HG03039 (cell line): ENCODE measurements around the gene TIAM1.

Source experiments
- ATAC-seq: cut with Tn5 transposase; IDR thresholded peaks from one replicate; pipeline ENCODE4 v1.9.1; 2021; ENCODE audit warnings: mild to moderate bottlenecking, moderate library complexity; ENCODE audit not compliant: unreplicated experiment

Gene TIAM1

DNA sequence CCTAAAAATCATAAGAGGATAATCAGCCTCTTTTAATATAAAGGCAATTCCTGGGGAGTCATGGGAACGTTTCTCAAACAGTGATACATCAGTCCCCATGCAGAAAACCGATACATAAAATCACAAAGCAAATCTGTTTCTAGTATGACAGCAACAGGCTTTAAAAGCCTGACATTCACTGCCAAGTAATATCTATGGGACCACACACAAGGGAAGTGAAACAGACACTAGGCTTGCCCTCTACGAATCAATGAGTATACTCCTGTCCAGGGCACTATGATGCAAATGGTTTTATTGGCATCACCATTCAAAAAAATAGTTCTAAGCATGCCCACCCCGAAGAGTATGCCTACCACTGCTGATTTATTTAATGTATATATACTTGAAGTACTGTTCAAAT, 54.4 kb downstream of the TIAM1 start:
- ATAC-seq: no peak

GRCh38 chr21:31288191-31288590, 55.9 kb downstream of the TIAM1 start:
- no peak for ATAC-seq

DNA sequence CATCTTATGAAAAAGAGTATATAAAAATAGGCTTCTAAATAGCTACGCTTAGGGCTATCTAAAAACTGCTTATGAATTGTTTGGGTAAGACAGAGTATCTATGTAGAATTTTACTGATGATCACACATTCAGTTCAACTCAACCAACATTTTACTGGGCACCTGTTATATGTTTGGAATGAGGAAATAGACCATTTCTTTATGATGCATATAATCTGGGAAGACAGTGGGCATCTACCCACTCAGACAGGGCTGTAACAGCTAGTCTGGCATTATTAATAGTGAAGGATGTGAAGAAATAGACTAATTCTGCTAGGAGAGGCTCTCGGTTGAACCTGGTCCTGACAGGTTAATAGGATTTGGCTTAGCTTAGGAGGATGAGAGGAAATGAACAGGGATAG, 56.9 kb downstream of the TIAM1 start:
- no peak for ATAC-seq

- ATAC-seq: no peak
Measured at GRCh38 chr21:31286621-31287020, 57.4 kb downstream of the TIAM1 start.

DNA sequence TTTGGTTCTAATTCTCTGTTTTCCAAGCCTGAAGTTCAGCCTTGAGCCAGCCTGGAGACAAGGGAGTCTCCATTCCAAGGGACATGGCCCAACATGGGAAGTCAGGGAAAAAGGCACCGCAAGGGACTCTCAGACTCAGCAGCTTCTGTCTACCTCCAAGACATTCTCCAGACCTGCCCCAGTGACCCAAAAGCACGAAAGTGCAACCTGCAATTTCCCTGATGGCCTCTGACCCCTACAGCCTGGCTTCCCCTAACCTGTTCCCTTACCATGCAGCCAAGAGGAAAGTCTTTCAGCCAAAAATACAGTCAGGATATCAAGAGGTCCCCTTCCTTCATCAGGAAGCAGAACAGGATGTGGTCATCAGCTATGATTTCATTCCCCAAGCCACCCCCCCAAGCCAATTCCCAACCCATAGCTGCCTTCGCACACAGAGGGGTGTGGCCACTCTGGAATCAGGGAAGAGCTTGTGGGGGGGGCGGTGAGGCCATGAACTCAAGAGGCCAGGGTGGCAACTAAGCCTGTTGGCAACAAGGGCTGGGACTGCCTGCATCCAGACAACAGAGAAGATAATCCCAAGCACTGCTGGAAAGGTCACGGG, 59.2 kb downstream of the TIAM1 start:
- ATAC-seq: no peak

DNA sequence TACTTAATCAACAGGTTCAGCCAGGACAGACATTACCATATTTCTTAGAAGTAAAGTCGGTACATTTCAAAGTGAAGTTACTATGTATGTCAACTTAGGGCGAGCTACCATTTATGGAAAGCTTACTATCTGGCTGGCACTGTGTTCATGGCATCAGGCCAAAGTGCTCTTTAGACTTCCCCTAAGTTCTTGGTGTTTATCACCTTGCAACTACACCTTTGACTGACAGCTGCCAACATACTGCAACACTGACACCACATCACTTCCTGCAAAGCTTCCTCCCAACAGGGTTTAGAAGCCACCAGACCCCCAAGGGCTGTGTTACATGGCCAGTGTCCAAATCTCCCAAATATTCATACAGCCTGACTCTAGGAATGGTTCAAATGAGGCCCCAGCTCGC, 61.0 kb downstream of the TIAM1 start:
- ATAC-seq: no peak

- no peak for ATAC-seq
Measured at GRCh38 chr21:31282095-31282709, 61.9 kb downstream of the TIAM1 start.

DNA sequence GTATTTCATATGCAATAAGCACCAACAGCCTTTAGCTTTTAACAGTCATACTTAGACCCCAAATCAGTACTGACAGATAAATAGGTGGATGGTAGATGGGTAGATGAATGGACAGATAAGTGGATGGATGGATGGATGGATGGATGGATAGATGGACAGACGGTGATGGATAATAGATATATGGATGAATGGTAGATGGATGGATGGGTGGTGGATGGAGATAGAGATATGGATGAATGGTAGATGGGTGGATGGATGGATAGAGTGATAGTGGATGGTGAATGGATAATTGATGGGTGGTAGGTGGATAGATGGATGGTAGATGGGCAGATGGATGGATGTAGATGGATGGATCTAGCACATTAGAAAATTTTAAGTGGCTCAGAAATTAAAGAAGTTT, 62.5 kb downstream of the TIAM1 start:
- ATAC-seq: no peak

DNA sequence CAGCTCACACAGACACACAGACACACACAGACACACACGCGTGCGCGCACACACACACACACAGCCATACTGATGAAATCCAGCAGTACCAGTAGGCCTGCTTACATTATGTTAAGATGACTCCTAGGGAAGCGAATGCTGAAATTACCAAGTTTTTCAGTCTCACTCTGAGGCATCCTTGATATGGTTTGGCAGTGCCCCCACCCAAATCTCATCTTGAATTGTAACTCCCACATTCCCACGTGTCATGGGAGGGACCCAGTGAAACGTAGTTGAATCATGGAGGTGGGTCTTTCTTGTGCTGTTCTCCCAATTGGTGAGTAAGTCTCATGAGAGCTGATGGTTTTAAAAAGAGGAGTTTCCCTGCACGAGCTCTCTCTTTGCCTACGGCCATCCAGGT, 64.1 kb downstream of the TIAM1 start:
- no peak for ATAC-seq

GRCh38 chr21:31279214-31279613, 64.8 kb downstream of the TIAM1 start:
- ATAC-seq: no peak

GRCh38 chr21:31278511-31279130, 65.4 kb downstream of the TIAM1 start:
- ATAC-seq: no peak

DNA sequence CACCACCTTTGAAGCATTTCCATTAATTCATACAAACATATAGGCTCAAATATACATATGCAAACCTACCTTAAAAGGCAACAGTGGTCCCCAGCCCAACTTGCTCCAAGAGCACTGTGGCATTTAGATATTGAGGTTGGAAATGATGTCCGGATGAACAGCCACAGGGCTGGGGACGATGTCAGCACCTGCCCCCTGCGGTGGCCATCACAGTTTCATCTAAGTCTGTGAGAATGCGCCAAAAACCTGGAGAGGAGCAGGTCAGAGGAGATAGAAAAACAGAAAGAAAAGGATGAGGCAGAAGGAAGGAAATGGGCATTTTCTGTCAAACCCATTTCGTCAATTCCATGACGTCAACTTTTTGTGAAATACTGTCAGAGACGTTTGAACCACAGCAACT, 67.4 kb downstream of the TIAM1 start:
- no peak for ATAC-seq

DNA sequence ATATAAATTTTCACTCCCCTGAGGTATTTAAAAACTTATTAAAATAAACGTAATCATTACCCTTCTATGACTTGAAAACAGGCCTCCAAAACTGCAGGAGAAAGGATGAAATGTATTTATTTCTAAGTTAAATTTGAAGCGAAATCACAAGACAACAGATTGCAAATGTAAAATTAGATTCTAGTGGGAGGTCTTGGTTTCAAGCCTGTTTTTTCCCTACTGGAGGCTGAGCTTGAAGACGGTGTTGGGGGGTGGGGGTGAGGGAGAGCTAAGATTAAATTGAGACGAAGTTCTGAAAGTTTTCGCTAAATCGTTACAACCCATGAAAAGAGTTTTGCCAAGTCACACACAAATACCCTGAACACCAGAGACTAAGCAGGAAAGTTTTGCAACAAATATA, 68.2 kb downstream of the TIAM1 start:
- no peak for ATAC-seq

- no peak for ATAC-seq
Measured at GRCh38 chr21:31273278-31273677, 70.8 kb downstream of the TIAM1 start.

DNA sequence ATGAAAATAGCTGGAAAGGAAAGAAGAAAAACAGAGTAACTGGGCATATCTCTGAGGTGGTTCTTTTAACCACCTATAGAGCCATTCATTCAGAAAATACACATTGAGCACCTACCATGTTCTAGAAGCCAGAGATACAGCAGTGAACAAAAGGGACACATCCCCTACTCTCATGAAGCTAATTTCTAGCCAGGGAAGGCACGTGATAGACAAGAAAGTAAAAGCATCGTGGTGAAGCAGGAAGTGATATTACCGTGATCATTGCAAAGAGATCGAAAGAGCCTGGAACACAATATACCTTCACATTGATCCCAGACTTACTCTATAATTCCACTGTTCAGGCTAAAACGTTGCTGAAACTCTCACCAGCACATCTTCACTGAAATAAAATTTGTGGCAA, 76.0 kb downstream of the TIAM1 start:
- no peak for ATAC-seq

DNA sequence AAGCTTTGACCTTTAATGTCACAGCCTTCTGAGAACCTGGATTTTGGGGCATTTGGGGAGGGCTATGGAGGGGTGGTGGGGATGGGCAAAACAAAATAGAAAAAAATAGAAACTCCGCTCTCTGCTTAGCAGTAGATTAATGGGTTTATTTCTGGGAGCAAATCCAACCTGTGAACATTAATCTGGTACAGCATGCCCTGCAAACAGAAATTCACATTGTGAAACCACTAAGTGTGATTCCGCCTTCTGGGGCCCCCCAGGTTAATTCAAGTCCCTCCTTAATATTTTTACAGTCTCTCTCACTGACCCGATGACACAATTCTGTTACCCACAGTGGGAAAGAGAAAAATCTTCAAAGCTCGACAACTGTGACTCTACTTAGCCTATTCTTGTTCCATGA, 76.4 kb downstream of the TIAM1 start:
- ATAC-seq: no peak

- ATAC-seq: no peak
Measured at GRCh38 chr21:31266241-31266640, 77.8 kb downstream of the TIAM1 start.

- no peak for ATAC-seq
Measured at GRCh38 chr21:31265366-31266013, 78.6 kb downstream of the TIAM1 start.

- ATAC-seq: no peak
Measured at GRCh38 chr21:31264574-31264973, 79.5 kb downstream of the TIAM1 start.

- ATAC-seq: no peak
Measured at GRCh38 chr21:31262728-31263127, 81.3 kb downstream of the TIAM1 start.

DNA sequence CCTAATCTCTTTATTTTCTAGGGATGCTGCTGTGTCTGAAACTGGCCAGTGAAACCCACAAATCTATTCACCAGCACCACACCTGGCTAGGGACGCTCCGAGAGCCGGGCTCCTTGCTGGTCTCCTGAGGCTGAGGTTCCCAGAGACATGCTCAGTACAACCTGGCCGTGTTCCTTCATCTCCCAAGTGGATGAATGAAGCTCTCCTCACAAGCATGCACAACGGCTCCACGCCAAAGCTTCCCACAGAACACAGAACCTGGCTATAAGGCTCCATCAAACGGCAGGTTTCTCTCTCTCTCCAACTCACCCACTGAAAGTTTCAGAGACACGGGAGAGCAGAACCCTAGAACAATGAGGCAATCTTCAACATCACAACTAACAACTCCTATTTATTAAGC, 82.3 kb downstream of the TIAM1 start:
- no peak for ATAC-seq

GRCh38 chr21:31260790-31261189, 83.3 kb downstream of the TIAM1 start:
- no peak for ATAC-seq
